HG03039 (cell line): ENCODE data around the gene LUZP2.

Source experiments
- ATAC-seq: cut with Tn5 transposase; IDR thresholded peaks from one replicate; pipeline ENCODE4 v1.9.1; 2021; ENCODE audit warnings: mild to moderate bottlenecking, moderate library complexity; ENCODE audit not compliant: unreplicated experiment

The LUZP2 gene

DNA sequence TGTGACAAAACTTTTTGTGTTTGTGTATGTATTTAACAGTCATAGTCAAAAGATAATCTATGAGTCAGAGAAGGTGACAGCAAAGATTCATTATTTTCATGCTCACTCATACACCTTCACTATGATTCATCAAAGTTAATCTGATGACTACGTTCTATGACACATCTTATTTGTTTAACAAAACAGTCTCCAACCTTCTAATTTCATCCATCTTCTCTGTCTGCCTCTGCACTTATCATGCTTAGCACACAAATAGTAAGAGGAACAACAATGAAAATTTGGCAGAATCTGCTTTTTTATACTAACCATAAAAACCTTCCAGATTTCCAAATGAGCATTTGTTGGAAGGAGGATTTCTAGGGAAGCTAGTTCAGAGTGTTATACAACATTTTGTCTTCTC, 568.9 kb downstream of the LUZP2 start:
- no peak for ATAC-seq

GRCh38 chr11:25066706-25067105, 569.9 kb downstream of the LUZP2 start:
- ATAC-seq, result no peak

- ATAC-seq, result no peak
Measured at GRCh38 chr11:25068451-25068850, 571.6 kb downstream of the LUZP2 start.

GRCh38 chr11:25094085-25094802, 597.4 kb downstream of the LUZP2 start:
- no peak for ATAC-seq

DNA sequence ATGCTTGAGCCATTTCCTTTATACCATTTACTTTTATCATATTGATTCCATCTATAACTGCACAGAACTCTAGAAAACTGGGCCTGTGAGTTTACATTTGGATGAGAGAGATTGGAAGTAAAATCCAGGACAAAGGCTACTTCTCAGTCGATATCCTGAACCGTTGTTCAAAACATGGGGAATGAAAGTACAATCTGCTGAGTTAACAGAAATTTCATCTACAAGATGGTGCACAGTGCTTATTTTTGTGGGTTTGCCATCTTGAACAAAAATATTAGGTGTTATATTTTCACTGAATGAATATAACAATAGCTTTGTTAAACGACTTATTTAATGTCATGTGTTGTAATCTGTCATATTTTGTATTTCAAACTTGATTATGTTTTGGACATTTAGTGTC, 622.6 kb downstream of the LUZP2 start:
- no peak for ATAC-seq
